ENCODE results near the gene ASB6.

- TF ChIP-seq CTCF (conservative IDR thresholded peaks at IDR 0.05; ENCODE audit: low read depth, low read length) = no peak
- no peak for TF ChIP-seq EZH2 (IDR thresholded peaks at IDR 0.05; ENCODE audit: low read length, unreplicated experiment)
- TF ChIP-seq EZH2phosphoT487 (IDR thresholded peaks at IDR 0.05; ENCODE audit: borderline replicate concordance, low read length) = no peak
Measured at GRCh38 chr9:129644365-129644764, 2.4 kb upstream of the ASB6 start.
